CD14-positive monocyte (primary cell): ENCODE measurements around the gene CMC2. TPM values are rescaled to one million over a fixed set of nuclear protein-coding genes. Genes with fewer than 3 reads are reported as not detected.
A peak's percentile ranks its signal among the peaks of the same experiment; 100 is the strongest.

ENCODE experiments used
- DNase-seq, 3 donors: peaks; one replicate each; pipeline ENCODE4 v3.0.0-alpha.2; 2011 to 2022
- H2AFZ ChIP-seq: 2 replicates; pipeline ENCODE4 v1.6.0; 2012; ENCODE audit warnings: mild to moderate bottlenecking, low read depth, low read length, inconsistent platforms; ENCODE audit not compliant: insufficient read depth, poor library complexity, severe bottlenecking
- H3K27ac ChIP-seq, 2 donors: 1 replicate in 1 of 2; 2 replicates in 1 of 2; pipeline ENCODE4 v1.5.1; 2012 to 2013; ENCODE audit warnings: low read length in 2 of 2, control low read depth in 1 of 2, inconsistent platforms in 1 of 2, low read depth in 1 of 2, mild to moderate bottlenecking in 1 of 2
- H3K27me3 ChIP-seq, 2 donors: one replicate each; pipeline versions ENCODE4 v1.6.0 to v1.6.1; 2011 to 2013; ENCODE audit warnings: low read length in 2 of 2; ENCODE audit not compliant: control insufficient read depth in 2 of 2, insufficient read depth in 2 of 2
- H3K36me3 ChIP-seq, 2 donors: replicated peaks in 1 of 2; 1 replicate in 1 of 2; 2 replicates in 1 of 2; pipeline versions ENCODE4 v1.5.1 to v1.6.1; 2012 to 2013; ENCODE audit warnings: low read length in 2 of 2, control low read depth in 1 of 2, inconsistent platforms in 1 of 2, mild to moderate bottlenecking in 1 of 2; ENCODE audit not compliant: insufficient read depth in 2 of 2, control insufficient read depth in 1 of 2
- H3K4me1 ChIP-seq, 2 donors: 1 replicate in 1 of 2; 2 replicates in 1 of 2; pipeline versions ENCODE4 v1.5.1 to v1.6.1; 2012 to 2013; ENCODE audit warnings: low read length in 2 of 2, control low read depth in 1 of 2, inconsistent platforms in 1 of 2, mild to moderate bottlenecking in 1 of 2, moderate library complexity in 1 of 2; ENCODE audit not compliant: insufficient read depth in 2 of 2, control insufficient read depth in 1 of 2
- H3K4me2 ChIP-seq: replicated peaks from 2 replicates; pipeline ENCODE3; 2012; ENCODE audit warnings: low read length, moderate library complexity, mild to moderate bottlenecking; ENCODE audit not compliant: poor library complexity, severe bottlenecking; ENCODE audit errors: extremely low read depth
- H3K4me3 ChIP-seq, 3 experiments: fragments of 200-600 bp in 1 of 3; sonication (generic) in 1 of 3; replicated peaks in 1 of 3; 1 replicate in 2 of 3; 2 replicates in 1 of 3; pipeline ENCODE4 v1.5.1; 2011 to 2013; ENCODE audit warnings: low read length in 3 of 3, mild to moderate bottlenecking in 3 of 3, control low read depth in 2 of 3, low read depth in 2 of 3, inconsistent platforms in 1 of 3, moderate library complexity in 1 of 3
- H3K79me2 ChIP-seq: 2 replicates; pipeline ENCODE4 v1.6.0; 2012; ENCODE audit warnings: mild to moderate bottlenecking, control low read depth, inconsistent platforms, low read length, moderate library complexity; ENCODE audit not compliant: insufficient read depth
- H3K9ac ChIP-seq: 2 replicates; pipeline ENCODE4 v1.6.0; 2017; ENCODE audit warnings: low read length, mild to moderate bottlenecking; ENCODE audit not compliant: insufficient read depth, poor library complexity, severe bottlenecking
- H3K9me3 ChIP-seq, 2 donors: replicated peaks in 1 of 2; 1 replicate in 1 of 2; 2 replicates in 1 of 2; pipeline versions ENCODE4 v1.5.1 to v1.6.1; 2012 to 2013; ENCODE audit warnings: low read length in 2 of 2, control low read depth in 1 of 2; ENCODE audit not compliant: control insufficient read depth in 1 of 2, insufficient read depth in 1 of 2
- H4K20me1 ChIP-seq: 2 replicates; pipeline ENCODE4 v1.6.0; 2012; ENCODE audit warnings: mild to moderate bottlenecking, low read length, control low read depth, moderate library complexity; ENCODE audit not compliant: insufficient read depth
- H3K27ac Mint-ChIP-seq, 7 donors: one replicate each; pipeline ENCODE4 v1.8.0; 2020; ENCODE audit warnings: mild to moderate bottlenecking in 7 of 7, mixed read lengths in 7 of 7, moderate library complexity in 6 of 7, inconsistent platforms in 2 of 7
- H3K27me3 Mint-ChIP-seq, 3 donors: one replicate each; pipeline ENCODE4 v1.8.0; 2021 to 2022; ENCODE audit warnings: low read depth in 3 of 3, mild to moderate bottlenecking in 3 of 3, mixed read lengths in 3 of 3, moderate library complexity in 3 of 3, inconsistent platforms in 1 of 3
- H3K36me3 Mint-ChIP-seq, 2 donors: one replicate each; pipeline ENCODE4 v1.8.0; 2020; ENCODE audit warnings: mixed read lengths in 2 of 2, inconsistent platforms in 1 of 2, mild to moderate bottlenecking in 1 of 2
- H3K4me1 Mint-ChIP-seq: one replicate; pipeline ENCODE4 v1.8.0; 2020; ENCODE audit warnings: mild to moderate bottlenecking, mixed read lengths
- H3K4me3 Mint-ChIP-seq, 2 donors: one replicate each; pipeline ENCODE4 v1.8.0; 2020; ENCODE audit warnings: mild to moderate bottlenecking in 2 of 2, mixed read lengths in 2 of 2, moderate library complexity in 1 of 2
- H3K9me3 Mint-ChIP-seq, 7 donors: one replicate each; pipeline ENCODE4 v1.8.0; 2020 to 2022; ENCODE audit warnings: mixed read lengths in 7 of 7, mild to moderate bottlenecking in 6 of 7, moderate library complexity in 6 of 7, inconsistent platforms in 2 of 7
- CTCF ChIP-seq: fragments of 200-600 bp; IDR thresholded peaks from one replicate; pipeline ENCODE4 v1.8.0; 2022; ENCODE audit warnings: antibody characterized with exemption, mild to moderate bottlenecking
- WGBS: methylation state at CpG from one replicate; pipeline ENCODE4 v1.1.5; 2013; ENCODE audit warnings: missing lambda C conversion rate; ENCODE audit not compliant: insufficient coverage; 5-methylcytosine and 5-hydroxymethylcytosine counted together
- intact Hi-C, 2 donors: fragments of 100-400 bp; cut with micrococcal nuclease; formaldehyde crosslinking; loops; one replicate each; pipeline versions ENCODE4 v1.15.0 to v1.15.1; 2023
- polyA plus RNA-seq, 3 donors: library from polyadenylated mRNA; depleted of rRNA in 1 of 3; unstranded in 2 of 3; stranded (reverse) in 1 of 3; fragments of 300-500 nt in 2 of 3; fragments of >200 nt in 1 of 3; fragmentation: Illumina TruSeq in 2 of 3; gene quantifications; 1 replicate in 2 of 3; 2 replicates in 1 of 3; pipeline ENCODE4 v1.2.3, GENCODE V29; 2012 to 2021

Gene CMC2
- polyA plus RNA-seq, 3 donors: 55.3 to 79.5 (median 70.7) TPM

- intact Hi-C loops: no loop called here
- Histone ChIP-seq H3K9ac (no peak overlapping the region), H3K27ac (no peak overlapping the region), H4K20me1 (no peaks in the 10 kb centered on the region), H3K79me2 (peaks cover 18% of the 10 kb centered on the region), H3K27me3 (no peaks in the 10 kb centered on the region), H2AFZ (no peak overlapping the region), H3K36me3 (peaks cover 9 to 34% of the 10 kb centered on the region in 2 donors), H3K4me1 (no peaks in the 10 kb centered on the region), H3K4me2 (no peak overlapping the region), H3K4me3 (no peak overlapping the region), H3K9me3 (no peaks in the 10 kb centered on the region)
- Mint-ChIP-seq H3K27ac (peak overlapping the region in 1 of 7 donors; percentile 72), H3K9me3 (no peaks in the 10 kb centered on the region), H3K4me3 (no peak overlapping the region), H3K36me3 (peaks cover 41 to 53% of the 10 kb centered on the region in 2 donors), H3K4me1 (peaks cover 3% of the 10 kb centered on the region), H3K27me3 (no peaks in the 10 kb centered on the region)
- no peak for TF ChIP-seq CTCF
- no peak for DNase-seq
- WGBS: 62% methylated on average over 2 of the region's 2 CpGs
Observed at GRCh38 chr16:80986557-80986956, 20.1 kb downstream of the CMC2 start.

- Histone ChIP-seq H3K27ac (no peak overlapping the region), H3K4me3 (no peak overlapping the region), H3K36me3 (peaks cover 5 to 34% of the 10 kb centered on the region in 2 donors), H3K4me2 (no peak overlapping the region), H4K20me1 (no peaks in the 10 kb centered on the region), H3K9ac (no peak overlapping the region), H3K4me1 (no peaks in the 10 kb centered on the region), H3K9me3 (no peaks in the 10 kb centered on the region), H3K27me3 (no peaks in the 10 kb centered on the region), H3K79me2 (peaks cover 12% of the 10 kb centered on the region), H2AFZ (no peak overlapping the region)
- no peak overlapping the region for H3K4me3 Mint-ChIP-seq
- peaks cover 3% of the 10 kb centered on the region for H3K4me1 Mint-ChIP-seq
- 22% methylated on average over 1 of the region's 2 CpGs for WGBS
- intact Hi-C loops: no loop called here
- TF ChIP-seq CTCF: no peak
- H3K36me3 Mint-ChIP-seq: peaks cover 41 to 46% of the 10 kb centered on the region in 2 donors
- DNase-seq: no peak
- H3K27me3 Mint-ChIP-seq: no peaks in the 10 kb centered on the region
- no peaks in the 10 kb centered on the region for H3K9me3 Mint-ChIP-seq
- peak overlapping the region in 1 of 7 donors; percentile 59 for H3K27ac Mint-ChIP-seq
Observed at GRCh38 chr16:80985611-80986010, 21.1 kb downstream of the CMC2 start.
